Measurements from ENCODE around the gene SDF4. TPM values are rescaled to one million over a fixed set of nuclear protein-coding genes. Genes with fewer than 3 reads are reported as not detected.

Gene SDF4
- total RNA-seq, 1 experiment from 2014 or later, result 74.4 TPM

DNA sequence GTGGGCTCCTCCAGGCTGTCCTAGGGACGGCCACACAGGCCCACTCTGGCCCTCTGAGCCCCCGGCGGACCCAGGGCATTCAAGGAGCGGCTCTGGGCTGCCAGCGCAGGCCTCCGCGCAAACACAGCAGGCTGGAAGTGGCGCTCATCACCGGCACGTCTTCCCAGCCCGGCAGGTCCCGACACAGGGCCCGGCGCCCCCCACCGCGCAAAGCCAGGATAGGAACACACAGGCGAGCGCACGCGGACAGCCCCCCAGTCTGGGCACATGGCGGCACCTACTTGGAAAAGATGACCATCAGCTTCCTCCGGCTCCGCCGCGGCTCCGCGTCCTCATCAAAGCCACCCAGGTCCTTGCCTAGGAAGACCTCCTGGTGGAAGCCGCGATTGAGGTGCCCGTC is 3.6 kb downstream of the SDF4 start:
- DNase-seq (ENCODE audit: low read depth), result no peak

GRCh38 chr1:1227386-1227785 is 4.4 kb downstream of the SDF4 start:
- no peak for DNase-seq (ENCODE audit: low read depth)

GRCh38 chr1:1226566-1227362 is 5.0 kb downstream of the SDF4 start:
- DNase-seq (ENCODE audit: low read depth), result no peak

DNA sequence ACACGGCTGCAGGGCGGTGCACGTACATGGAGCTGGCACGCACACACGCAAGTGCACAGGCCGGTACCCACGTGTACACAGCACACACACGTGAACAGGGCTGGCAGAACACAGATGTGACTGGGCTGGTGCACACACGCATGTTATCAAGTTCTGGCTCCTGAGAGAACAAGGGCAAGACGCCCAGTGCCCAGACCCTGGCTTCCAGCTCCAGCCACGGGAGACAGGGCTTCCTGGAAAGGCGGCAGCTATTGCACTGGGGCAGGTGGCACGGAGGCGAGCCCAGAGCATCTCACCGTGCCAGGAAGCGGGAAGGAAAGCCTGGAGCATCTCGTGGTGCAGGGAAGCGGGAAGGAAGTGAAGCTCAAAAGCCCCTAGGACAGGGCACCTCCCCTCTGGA is 5.9 kb downstream of the SDF4 start:
- no peak for DNase-seq (ENCODE audit: low read depth)

GRCh38 chr1:1225238-1225845 is 6.5 kb downstream of the SDF4 start:
- DNase-seq (ENCODE audit: low read depth), result no peak

DNA sequence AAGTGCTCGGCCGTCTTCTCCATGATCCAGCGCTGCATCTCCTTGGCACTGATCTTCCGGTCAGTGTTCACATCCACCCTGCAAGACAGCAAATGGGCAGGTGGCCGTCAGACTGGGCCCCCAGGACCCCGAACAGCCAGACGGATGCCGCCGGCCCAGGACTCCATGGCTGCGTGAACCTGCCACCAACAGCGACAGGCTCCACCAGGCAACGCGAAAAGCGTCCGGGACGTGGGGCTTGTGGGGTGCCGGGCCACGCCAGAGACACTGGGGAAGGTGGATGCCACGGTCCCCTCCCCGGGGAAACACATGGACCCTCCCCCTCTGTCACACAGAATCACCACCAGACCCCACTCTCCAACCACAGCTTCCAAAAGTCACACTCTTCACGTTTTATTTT is 7.9 kb downstream of the SDF4 start:
- no peak for DNase-seq (ENCODE audit: low read depth)

DNA sequence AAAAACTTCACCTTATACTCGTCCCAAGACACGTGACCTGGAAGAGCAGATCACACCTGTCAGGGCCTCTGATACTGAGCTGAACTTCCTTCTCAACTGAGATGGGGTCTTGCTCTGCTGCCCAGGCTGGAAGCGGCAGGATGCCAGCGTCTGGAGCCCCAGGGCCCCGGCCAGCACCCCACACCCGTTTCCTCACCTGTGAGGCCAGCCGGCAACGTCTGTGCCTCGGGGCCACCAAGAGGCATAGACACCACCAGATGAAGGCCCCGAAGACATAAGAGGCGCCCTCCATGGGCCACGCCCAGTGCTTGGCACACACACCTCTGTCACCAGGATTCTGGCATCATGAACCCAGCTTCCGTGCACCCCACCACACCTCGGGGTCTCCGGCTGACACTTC is 8.5 kb downstream of the SDF4 start:
- DNase-seq (ENCODE audit: low read depth), result no peak

DNA sequence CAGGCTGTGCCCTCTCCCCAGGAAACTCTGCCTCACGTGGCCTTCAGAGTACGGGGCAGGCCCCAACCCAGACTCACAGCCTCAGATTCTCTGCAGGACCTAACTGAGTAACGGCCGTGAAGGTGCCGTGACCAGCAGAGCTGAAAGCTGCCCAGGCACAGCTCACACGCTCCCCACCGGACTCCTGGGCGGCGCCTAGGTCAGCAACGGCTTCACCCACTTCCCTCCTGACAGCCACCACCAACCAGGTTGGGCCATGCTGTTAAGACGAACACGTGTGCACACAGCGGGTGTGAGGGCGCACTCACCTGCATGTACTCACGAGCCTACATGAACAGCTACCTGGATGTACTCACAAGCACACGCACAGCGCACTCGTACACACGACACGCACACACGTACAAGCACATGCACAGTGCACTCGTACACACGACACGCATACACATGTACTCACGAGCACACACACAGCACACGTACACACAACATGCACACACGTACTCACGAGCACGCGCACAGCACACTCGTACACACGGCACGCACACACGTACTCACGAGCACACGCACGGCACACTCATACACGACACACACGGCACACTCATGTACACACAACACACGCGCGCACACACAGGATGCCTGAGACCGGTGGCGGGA is 9.1 kb downstream of the SDF4 start:
- no peak for DNase-seq (ENCODE audit: low read depth)

DNA sequence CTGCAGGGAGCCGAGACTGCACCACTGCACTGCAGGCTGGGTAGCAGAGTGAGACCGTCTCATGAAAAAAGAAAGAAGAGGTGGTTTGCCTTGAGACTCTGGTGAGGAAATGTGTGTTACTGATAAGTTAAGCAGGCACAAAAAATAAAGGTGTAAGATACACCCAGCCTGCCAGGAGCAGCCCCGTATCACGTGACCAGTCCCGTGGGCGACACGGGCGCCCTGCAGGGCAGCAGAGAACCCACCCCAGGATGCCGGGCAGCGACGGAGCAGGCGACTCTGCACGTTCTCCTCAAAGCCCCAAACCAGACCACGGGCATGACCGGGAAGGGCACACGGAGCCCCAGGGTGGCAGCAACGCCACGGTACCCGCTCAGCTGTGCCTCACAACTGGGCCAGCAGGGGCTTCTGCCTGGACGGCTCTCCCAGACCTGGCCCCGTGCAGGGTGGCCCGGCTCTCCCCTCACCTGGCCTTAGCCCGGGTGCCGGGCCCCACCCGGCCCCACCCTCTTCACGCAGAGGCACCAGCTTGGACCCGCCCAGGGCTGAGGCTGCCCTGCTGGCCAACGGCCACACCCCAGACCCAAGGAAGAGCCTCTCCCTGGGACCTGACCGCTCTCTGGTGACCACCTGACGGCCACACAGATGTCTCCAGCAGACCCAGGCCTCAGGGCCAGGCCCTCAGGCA is 9.8 kb downstream of the SDF4 start:
- no peak for DNase-seq (ENCODE audit: low read depth)

DNA sequence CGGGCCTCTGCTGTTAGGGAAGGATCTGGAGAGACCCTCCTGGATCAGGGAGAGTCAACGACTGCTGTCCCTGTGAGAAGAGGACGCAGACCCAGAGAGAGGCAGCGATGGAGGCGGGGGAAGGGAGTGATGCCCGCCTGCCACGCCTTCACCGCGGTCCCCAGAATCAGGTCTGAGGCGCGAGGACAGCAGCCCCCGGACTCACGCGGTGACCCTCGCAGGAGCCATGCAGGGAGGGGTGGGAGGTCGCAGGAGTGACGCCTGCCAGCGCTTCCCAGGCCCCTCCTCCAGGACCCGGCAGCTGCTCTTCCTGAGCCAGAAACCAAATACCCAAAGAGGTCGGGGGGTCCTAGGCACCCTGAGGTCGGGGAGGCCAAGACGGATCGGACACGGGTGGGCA is 11.6 kb downstream of the SDF4 start:
- DNase-seq (ENCODE audit: low read depth), result no peak

DNA sequence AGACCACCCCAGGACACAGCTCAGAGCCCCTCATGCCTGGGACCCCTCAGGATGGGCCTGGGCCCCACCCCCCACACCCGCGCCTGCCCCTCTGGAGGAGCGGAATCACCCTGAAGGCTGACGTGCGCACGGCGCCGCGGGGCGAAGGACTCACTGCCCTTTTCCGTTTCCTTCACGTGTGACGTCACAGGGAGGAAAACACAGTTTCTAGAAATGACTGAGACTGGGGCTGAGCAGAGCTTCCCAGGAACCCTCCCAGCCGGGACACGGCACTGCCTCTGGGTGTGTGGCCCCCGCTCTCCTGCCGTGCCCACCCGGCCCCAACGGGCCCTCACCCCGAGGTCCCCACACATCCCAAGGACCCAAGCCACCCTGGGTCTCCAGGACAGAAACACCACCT is 12.5 kb downstream of the SDF4 start:
- no peak for DNase-seq (ENCODE audit: low read depth)

GRCh38 chr1:1218524-1219200 is 13.1 kb downstream of the SDF4 start:
- no peak for DNase-seq (ENCODE audit: low read depth)

DNA sequence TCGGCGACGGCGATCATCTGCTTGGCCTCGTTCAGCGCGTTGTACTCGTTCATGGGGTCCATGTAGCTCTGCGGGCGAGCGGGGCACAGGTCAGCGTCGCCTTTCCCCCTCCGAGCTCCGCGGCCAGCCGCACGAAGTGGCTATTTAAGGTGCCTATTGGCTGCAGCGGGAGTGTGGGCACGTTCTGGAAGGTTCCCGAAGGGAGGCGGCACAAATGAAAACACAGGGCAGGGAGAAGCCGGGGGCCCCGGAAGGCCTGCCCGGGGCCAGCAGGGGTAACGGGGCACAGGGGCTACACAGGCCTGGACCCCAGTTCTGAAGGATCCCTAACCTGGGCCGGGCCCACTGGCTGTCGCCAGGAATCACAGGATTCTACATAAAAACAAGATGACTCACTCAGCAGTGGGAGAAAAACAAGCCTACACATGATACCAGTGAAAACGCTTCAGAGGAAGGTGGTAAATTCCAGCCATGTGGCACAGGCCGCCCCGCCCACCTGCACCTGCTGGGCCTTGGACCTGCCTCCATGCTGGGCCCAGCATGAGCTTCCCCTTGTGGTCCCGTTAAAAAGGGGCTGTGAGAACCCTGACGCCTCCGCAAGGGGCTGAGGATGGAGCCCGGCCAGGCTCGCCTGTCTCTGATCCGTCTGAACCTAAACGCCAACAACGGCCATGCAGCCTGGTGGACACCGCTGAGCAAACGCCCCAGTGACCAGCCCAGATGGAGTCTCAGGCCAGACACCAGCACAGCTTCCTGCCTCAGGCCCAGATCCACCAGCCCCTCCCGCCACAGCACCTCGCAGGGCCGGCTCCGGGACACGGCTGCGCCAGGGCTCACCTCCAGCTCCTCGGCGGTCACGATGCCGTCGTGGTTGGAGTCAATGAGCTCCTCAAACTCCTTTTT is 13.9 kb downstream of the SDF4 start:
- DNase-seq (ENCODE audit: low read depth), result no peak

DNA sequence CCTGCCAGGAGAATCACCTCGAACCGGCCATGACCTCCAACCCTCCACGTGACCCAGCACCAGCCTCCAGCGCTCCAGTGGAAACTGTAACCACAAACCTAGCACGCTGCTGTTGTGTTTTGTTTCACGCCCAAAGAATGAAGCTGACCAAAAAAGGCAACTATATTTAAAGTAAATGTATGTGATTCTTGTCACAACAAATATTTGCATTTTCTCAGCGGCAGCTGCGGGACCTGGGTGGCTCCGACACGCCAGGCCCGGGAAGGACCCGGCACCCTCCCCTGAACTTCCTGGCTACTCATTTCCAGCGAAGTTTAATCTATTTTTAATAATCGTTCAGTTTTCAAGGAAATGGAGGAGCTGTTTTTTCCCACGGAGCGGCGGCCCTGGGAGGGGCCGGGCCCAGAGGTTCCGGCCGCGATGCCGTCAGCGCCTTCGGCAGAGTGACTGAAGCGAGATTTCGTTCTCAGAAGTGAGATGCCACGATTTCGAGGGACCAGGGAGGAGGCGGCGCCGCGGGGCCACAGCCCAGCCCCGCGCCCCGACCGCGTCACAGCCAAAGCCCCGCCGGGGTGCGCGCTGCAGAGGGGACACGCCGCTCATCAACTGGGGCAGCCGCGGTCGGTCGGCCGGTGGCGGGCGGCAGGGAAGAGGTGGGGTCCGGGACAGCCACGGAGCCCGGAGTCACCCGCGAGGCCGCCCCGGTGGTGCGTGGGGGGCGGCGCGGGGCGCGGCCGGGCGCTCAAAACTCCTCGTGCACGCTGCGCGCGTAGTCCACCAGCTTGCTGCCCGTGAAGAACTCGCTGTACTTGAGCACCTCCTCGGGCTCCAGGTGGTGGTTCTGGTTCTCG is 14.8 kb downstream of the SDF4 start:
- DNase-seq (ENCODE audit: low read depth), result no peak

GRCh38 chr1:1215881-1216605 is 15.8 kb downstream of the SDF4 start:
- DNase-seq (ENCODE audit: low read depth), result no peak

DNA sequence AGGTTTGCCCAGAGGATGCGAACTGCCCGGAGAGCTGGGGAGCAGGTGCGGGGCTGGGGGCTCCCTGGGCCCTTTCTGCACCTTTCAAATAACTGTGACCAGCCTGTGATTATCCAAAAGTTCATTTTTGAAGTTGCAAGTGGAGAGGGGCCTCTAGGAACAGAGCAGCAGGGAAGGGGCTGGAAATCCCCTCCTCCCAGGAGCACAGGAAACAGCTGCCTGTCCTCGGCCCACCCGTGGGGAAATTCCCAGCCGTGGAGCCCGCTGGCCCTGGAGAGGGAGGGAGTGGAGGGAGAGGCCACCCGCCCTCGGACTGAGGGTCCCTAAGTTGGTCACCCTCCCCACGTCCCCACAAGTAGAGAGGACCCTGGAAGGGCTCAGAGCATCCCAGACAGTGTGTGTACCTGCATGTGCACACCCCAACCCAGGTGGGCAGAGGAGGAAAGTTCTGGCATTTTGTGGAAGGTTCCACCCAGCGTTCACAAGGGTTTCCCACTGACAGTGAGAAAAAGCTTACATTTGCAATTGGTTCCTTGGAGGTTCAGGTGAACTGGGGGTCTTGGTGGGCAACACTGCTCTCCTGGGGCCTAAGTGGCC is 16.6 kb downstream of the SDF4 start:
- no peak for DNase-seq (ENCODE audit: low read depth)

DNA sequence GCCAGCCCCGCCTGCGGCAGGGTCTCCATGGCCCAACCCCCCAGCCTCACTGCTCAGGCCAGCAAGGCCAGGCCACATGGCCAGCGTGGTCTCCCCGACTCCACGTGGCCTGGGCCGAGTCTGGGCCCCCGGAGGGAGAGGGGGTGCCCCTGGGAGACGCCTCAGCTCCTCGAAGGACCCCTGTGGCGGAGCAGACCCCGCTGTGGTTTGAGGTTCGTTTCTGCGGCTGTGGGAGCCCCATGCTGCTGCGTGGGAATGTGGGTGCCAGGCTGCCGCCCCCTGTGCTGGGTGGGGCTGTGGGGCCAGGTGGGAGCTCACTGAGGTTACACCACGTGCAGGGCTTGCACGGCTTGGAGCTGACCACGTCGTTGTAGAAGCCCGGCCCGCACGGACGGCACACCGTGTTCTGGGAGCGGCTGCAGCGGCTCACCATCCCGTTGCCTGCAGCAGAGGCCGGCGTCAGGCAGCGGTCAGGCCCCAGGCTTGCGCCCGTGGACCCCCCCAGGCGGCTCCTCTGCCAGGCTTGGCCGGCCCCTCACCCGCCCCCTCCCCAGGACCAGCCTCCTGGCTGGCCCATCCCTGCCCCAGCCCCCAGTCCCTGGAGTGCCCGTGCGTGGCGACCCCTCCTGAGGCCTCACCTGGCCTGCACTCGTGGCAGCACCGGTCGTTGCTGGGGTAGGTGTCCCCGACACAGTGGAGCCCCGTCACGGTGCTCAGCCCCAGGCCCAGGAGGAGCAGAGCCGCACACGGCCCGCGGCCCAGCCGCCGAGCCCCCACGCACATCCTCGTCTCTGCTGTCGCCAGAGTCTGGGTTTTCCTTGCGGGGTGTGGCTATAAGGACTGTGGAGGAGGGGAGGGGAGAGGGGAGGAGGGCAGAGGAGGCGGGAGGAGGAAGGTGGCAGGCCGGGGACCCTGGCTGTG is 18.2 kb downstream of the SDF4 start, which contains the start of gene TNFRSF4:
TSS of gene TNFRSF4 (minus strand) at position 809 of the 921 bp plus-strand sequence. CDS start at position 783, 26 bp downstream.
- no peak for DNase-seq (ENCODE audit: low read depth)
